ENCODE measurements around the gene SLC4A5. TPM values are rescaled to one million over a fixed set of nuclear protein-coding genes. Genes with fewer than 3 reads are reported as not detected.
A peak's percentile ranks its signal among the peaks of the same experiment; 100 is the strongest.
"Not testable (repeated sequence)": the region's sequence is repeated elsewhere in the genome, so short reads cannot be mapped to it uniquely, and the experiment has no call there.

The SLC4A5 gene
- total RNA-seq, 1 donor from 2014 or later = 1.2 TPM

DNA sequence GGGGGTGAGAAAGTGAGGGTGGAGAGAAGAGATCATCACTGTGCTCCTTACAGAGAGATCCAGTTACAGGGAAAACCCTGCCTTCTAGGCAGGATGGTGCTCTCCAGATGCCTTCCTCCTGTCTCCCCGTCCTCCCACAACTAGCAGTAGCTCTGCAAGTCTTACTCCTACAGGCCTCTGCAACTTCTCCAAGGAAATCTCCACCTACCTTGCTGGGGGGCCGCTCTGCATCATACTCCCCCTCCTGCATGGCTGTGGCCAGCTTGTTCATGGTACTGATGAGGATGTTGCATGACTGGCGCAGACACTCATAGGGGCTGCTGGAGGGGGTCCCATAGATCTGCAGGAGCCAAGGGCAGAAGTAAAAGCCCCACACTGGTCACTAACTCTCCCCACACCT lies 22.8 kb upstream of the SLC4A5 start:
- DNase-seq (ENCODE audit: low spot score) (no peak), ATAC-seq (no peak)

DNA sequence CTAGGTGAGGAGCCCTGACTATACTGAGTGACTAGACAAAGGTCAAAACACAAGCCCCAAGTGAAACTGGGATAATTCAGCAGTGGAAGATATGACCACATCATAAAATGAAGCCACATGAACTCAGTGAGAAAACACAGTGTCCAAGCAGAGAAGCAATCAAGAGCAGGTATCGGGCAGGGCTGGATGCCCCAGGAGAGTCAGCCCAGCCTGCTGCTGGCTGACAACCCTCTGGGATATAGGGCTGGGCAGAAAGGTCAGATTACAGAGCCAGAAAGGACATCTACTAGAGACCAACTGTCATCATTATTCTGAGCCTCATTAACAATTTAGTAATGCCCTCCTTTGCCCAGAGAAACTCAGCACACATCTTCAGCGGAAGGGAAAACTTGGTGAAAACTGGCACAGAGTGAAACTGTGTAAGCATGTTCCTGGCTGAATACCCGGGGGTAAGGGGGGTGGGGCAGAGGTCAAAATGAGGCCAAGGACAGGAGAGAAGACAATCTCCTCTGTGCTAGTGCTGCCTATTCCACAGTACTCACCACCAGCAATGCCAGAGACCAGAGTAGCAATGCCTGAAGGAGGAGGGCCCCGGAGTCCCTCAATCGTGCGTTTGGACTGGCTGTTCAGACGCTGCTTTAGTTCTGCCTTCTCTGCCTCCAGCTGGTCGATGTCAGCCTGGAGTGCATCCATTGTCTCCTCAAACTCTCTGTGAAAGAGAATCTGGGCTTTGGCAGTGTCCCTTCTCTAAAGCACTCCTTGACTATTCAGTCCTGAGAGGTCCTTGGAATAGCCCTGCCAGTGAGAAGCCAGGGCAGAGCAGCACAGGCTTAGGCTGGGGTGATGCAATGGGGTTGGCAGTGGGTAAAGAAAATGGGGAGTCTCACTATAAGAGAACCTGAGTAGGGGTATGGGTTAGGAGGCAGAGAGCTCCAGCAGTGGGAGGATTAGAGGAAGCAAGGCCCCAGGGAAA lies 21.6 kb upstream of the SLC4A5 start:
- ATAC-seq (peak; percentile 66), DNase-seq (ENCODE audit: low spot score) (no peak)

DNA sequence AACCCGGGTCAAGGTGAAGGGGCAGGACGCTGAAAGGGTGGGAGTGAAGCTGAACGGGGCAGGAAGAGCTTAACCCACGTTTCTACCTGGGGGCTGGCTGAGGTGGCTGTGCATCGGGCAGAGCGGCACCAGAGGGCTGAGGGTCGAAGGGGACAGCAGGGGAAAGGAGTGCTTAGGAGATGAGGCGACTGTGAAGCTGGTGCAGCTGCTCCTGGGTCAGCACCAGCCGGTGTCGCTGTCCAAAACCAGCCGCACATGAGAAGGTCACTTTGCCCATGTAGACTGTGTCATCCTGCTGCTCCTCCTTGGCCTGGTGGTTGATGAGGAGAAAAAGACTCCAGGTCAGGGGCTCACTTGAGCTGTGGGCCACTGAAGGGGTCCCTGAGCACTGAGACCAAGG lies 18.1 kb upstream of the SLC4A5 start:
- DNase-seq (ENCODE audit: low spot score) (no peak), ATAC-seq (no peak)

DNA sequence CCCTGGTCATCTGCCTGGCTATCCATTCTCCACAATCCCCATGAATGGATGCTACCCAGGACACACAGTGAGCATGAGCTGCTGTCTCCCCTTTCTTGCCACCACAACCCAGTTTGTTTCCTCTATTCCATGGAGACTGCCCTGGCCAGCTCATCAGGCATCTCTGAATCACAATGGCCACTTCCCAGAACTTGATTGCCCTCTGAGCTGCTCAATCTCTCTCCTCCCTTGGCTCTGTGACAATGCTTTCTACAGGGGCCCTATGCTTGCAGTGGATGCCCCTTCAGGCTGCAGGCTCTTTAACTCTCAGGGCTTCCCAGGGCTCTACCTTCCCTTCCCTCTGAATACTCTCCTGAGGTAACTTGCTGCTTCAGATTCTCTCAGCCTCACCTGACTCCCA lies 14.4 kb upstream of the SLC4A5 start:
- ATAC-seq (no peak), DNase-seq (ENCODE audit: low spot score) (no peak)

DNA sequence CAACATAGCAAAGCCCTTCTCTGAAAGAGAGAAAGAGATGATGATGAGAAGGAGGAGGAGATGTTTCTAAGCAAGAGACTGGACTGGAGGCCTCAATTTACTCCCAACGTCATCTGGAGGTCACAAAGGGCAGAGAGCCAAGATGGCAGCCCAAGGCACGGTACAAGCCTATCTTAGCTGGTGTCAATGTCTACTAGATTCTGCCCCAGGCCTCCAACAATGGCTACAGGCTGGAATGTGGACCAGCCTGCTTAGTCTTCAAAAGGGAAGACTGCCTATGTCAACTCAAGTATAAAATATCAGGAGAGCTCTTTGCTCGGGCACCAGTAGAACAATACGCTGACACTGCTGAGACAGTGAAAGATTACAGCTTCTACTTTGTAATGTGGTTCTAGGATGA lies 6.7 kb upstream of the SLC4A5 start:
- ATAC-seq (no peak), DNase-seq (ENCODE audit: low spot score) (no peak)

DNA sequence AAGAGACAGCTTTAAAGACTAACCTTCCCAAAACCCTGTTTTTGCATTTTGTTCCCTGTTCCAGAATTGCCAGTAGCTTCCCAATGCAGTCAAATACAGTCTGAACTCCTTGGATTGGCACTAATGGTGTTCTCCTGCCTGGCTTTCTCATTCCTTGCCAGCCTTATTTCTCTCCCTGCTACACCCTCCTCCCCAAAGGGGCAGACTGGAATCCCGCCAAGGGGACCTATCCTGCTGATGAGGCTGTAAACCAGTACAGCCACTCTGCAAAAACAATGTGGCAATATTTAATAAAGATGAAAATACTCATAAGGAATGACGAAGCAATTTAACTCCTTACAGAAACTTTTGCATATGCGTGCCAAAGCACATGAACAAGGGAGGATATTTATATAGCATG lies 4.5 kb upstream of the SLC4A5 start:
- no peak for ATAC-seq
- no peak for DNase-seq (ENCODE audit: low spot score)

DNA sequence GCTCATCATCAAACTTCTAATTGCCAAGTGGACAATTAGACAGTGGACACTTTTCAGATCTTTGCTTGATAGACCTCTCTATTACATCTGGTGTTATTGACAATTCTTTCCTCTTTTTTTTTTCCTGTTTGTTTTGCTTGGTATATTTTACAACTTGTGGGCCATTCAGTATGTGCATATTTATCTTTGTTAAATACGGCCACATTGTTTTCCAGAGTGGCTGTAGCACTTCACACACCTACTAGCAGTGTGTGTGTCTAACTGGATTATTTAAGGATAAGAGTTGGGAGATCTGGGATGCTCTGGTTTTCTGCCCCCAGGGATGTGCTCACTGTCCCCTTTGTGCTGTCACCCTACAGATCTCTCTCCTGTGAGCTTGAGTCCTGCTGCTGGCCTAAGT lies 4.1 kb upstream of the SLC4A5 start:
- DNase-seq (ENCODE audit: low spot score) = no peak

DNA sequence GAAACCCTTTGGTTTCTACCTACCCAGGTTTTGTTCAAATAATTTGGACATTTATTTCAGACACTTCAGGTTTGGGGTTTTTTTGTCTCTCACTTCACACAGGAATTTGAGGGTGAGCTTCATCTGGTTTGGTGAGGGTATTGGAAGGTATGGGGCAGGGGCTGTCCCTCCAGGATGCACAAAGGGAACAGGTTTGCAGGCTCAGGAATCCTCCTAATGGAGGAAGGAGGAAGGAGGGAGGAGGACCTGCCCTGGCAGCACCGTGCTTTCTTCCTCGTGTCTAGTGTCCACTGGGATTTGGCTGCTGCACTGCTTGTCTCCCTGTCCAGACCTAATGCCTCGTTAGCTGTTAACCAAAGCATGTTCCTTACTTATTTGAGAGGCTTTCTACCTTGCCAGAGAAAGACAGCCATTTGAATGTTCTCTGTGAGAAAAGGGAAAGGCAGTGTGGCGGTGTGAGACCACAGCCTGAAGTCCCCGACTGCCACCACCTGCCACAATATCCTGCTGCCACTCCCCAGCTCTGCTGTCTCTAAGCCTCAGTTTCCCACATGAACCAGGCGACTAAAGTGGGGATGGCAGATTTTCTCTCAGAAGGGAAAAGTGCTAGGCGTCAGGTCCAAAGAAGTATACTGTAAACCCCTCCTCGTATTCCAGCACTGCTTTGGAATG lies 2.2 kb upstream of the SLC4A5 start:
- ATAC-seq = no peak
- no peak for DNase-seq (ENCODE audit: low spot score)

More for the DNA sequence above, 4.1 kb upstream of the SLC4A5 start:
- ATAC-seq = no peak

DNA sequence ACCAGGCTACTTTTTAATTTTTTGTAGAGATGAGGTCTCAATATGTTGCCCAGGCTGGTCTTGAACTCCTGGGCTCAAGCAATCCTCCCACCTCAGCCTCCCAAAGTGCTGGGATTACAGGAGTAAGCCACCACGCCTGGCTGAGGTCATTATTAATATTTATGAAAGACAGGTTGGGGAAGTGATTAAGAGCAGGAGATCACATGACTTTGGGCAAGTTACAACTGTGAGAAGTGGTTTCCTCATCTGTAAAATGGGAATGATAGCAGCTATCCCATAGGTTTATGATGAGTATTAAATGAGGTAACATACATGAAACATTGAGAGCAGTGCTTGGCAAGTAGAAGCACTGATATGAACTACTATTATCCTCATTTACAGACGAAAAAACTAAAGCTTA lies 7.0 kb downstream of the SLC4A5 start:
- not testable (repeated sequence) for DNase-seq (ENCODE audit: low spot score); ATAC-seq

DNA sequence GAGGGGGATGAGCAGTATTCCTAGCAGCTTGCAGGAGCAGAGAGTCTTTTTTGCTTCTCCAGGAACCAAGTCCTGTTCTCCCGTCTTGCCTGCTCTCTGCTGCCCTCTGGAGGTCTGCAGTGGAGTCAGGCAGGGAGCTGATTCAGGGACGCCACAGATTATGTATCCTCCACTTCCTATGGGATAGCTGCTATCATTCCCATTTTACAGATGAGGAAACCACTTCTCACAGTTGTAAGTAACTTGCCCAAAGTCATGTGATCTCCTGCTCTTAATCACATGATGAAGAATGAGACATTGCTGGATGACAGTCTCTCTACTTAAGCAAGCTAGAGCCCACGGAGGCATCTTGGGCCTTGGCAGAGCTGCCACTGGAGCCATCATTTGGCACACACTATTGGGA lies 8.3 kb downstream of the SLC4A5 start:
- ATAC-seq (peak; percentile 91), DNase-seq (ENCODE audit: low spot score) (peak; percentile 77)

DNA sequence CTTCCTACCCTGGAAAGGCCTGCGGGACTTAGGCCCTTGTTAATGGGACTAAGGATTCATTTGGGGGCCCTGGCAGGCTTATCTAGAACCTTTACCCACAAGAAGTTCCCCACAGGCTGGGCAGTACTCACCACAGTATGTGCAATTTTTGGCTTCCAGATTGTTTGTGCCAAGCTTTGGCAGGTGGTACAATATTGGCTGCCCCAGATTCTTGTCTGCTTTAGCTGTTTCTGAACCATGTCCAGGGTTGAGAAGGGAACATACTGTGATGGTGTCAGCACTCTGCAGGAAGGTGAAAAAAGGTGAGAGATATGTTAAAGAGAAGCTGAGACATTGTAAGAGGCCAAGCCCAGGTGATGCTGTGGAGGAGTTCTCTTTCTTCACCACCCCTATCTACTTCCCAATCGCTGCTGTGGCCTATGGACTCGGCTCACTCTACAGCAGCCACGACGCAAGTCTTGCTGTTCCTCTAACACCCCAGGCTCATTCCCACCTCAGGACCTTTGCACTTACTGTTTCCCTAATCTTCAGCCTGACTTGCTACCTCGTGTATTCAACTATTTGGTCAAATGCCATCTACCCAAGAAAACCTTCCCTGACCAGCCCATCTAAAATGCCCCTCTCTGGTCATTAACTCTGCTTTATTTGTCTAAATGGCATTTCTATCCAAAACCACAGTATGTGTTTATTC lies 9.2 kb downstream of the SLC4A5 start:
- DNase-seq (ENCODE audit: low spot score) = peak; percentile 51

DNA sequence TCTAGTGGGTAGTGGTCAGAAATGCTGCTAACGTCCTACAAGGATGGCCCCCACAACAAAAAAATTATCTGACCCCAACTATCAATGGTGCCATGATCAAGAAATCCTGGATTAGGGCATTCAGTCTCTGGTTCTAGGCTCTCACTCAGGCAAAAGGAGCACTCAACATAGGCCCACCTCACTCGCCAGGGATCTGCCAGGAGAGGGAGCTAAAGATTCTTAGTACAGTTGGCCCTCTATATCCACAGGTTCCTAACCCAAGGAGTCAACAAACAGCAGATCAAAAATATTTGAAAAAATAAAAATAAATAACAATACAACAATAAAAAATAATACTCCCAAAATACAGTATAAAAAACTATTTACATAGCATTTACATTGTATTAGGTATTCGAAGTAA lies 10.0 kb downstream of the SLC4A5 start:
- ATAC-seq (peak; percentile 79), DNase-seq (ENCODE audit: low spot score) (no peak)

More for the DNA sequence above, 9.2 kb downstream of the SLC4A5 start:
- peak; percentile 83 for ATAC-seq

DNA sequence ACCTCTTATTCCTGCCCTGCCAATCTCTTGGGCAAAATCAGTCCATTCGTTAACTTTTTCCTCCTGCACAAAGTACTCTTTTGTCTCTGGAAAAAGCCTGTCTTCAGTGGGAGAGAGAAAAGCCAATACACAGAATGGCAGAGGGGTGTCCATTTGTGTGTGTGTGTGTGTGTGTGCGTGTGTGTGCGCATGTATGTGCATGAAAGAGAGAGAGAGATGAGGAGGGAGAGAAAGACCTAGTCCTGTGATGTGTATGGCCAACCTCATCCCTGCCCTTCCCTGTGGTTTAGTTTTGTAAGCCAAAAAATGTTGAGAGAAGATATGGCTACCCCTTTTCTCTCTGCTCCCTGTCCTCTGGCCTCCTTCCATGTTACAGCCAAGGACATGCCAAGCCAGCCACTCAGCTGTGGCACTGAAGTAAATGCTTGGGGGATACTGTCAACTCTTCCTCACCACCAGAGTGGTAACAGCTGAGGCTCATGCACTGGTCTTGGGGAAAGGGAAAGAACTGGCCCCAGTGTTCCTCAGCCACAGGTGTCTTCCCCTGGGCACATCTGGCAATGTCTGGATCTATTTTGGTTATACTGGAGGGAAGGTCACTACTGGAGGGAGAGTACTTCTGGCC lies 10.6 kb downstream of the SLC4A5 start:
- DNase-seq (ENCODE audit: low spot score) = no peak
- no peak for ATAC-seq

DNA sequence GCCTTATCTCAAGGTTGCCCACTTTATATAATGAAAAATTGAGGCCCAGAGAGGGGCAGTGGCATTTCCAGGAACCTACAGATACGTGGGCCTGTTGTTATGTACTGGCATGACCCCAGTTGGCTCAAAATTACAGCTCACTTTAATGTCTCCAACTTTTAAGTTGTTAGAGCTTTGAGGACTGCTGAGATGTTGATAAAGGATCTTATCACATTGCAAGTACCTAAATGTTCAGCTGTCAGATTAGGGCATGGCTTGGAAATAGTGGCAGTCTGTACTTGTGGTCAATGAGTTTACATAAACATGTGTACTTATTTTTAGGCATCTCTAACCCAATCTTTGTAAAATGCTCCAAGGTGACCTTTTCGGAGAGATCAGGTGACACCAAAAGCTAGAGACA lies 14.6 kb downstream of the SLC4A5 start:
- DNase-seq (ENCODE audit: low spot score) = no peak
- ATAC-seq = no peak

DNA sequence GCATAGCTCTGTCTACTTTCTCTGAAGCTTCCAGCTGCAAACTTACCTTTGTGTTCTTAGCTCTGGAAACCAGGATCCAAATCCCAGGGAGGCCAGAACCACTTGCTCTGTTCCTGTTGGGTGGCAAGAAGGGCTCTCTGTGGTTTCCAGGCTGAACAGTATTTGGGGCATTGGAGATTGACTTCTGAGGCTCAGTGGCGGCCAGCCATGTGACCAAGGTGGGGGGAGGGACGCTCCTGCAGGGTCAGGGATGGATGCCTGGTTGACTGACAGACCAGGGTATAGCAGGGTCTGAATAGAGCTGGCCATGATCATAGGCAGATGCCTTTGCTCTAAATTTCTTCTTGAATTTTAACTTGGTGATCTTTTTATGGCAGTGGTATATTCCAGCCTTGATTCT lies 15.1 kb downstream of the SLC4A5 start:
- DNase-seq (ENCODE audit: low spot score) (no peak), ATAC-seq (no peak)

DNA sequence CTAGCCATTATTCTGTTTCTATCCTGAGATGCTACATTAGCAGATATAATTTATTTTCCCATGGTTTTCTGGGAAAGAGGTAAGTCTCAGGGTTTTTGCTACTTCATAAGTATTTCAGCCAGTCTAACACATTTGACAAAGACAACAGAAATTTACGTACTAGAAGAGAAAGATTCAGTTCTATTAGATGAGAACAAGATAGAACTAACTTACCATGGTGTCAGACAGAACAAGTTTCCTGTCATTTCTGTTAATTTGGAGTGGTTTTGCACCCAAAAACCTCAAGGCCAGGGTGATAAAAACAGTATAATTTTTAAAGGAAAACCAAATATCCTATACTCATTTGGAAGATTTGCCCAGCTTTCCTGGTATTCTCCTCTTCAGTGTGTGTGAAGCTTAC lies 15.6 kb downstream of the SLC4A5 start:
- no peak for ATAC-seq
- DNase-seq (ENCODE audit: low spot score) = no peak

DNA sequence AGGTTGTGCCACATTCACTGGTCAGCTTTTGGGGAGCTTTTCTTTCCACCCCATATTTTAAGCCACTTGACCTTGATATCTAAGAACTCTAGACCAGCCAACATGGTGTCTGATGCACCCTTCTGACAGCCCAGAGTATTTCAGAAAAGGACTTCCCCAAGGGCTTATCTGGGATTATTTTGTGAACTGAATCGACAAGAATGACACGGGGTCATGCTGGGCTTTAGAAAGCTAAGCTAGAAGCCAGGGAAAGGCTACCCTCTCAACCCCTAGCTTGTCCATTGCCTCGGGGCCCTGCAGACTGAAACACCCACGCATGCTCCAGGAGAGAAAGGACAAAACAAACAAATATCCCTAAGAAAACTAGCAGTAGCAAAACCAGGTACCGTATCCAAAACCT lies 16.0 kb downstream of the SLC4A5 start:
- no peak for DNase-seq (ENCODE audit: low spot score)
- ATAC-seq = no peak

DNA sequence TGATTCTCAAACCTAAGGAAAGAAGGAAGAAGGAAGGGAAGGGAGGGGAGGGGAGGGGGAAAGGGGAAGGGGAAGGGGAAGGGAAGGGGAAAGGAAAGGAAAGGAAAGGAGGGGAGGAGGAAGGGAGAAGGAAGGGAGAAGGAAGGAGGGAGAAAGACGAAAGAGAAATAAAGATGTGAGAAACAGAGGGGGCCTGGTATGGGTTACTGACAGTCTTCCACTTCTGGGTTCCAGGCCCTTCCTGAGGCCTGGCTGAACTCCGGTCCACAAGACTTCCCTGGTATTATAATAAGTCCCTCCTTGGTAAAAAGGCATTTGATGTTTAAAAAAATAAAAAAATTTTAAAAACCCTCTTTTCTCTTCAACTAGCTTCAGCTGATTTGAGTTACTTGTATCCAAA lies 17.4 kb downstream of the SLC4A5 start:
- no peak for ATAC-seq
- DNase-seq (ENCODE audit: low spot score) = no peak

DNA sequence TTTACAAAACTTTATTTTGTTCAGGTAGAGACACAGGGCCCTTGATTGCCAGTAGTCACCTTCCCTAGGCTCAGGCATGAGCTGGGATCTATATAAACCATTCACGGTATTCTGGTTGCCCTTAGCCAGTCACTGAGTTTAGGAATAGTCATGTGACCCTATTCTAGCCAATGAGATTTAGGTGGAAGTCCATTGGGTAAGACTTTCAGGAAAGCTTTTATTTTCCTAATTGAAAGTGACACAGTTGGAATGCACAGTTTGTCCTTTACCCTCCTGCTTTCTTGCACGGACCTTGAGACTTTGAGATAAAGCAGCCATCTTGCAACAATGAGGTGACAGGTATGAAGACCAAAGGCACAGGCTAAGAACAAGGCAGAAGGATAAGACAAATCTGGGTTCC lies 21.5 kb downstream of the SLC4A5 start:
- ATAC-seq = no peak
- no peak for DNase-seq (ENCODE audit: low spot score)

DNA sequence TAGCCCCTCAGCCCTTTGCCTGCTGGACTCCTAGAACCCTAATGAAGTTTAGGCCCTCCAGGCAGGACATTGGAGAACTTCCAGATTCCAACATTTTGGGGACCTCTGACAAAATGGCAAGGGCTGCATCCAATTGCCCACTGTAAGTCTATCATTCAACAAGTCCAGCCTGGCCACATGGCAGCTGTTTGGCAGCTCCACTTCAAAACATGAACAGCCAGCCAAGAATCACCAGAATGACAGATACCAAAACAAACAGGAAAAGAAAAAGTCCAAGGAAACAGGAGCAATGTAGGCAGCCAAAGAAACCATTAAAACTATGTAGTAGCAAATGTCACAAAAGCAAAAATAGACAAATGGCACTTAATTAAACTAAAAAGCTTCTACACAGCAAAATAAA lies 25.5 kb downstream of the SLC4A5 start:
- peak; percentile 83 for ATAC-seq
- DNase-seq (ENCODE audit: low spot score) = no peak

DNA sequence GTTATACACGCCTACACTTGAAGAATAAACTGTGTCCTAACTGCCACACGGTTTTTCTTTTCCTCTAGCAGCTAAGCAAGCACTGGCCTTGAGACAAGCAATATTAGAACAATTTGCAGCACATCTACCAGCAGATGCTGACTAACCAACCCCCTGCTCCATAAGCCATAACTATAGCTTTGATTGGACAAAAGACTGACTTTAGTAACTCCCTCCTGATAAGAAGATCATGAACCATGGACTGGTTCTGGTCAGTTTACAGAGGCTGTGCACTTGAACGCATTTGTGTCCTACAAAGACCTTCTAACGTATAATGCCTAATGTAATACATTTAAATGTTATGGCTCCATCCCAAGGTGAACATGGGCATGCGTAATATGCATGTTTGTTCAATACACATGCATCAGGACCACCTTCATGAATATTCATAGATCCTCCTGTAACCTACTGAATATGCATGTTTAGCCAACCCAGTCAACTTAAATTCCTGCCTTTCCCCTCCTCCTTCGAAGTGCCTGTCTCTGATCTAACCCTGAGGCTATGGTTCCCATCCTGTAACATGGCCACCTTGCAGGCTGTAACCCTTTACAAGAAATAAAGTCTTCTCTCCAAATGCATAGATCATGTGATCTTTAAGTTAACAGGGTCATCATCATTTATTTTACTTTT lies 26.5 kb downstream of the SLC4A5 start:
- ATAC-seq = no peak
- DNase-seq (ENCODE audit: low spot score) = no peak
